Skeletal muscle cell (primary cell): ENCODE measurements around the gene PRKCH.

Experiments
- DNase-seq: peaks from one replicate; pipeline ENCODE4 v3.0.0-alpha.2; 2010; ENCODE audit warnings: low read depth
- H3K4me3 ChIP-seq: 2 replicates; pipeline ENCODE4 v1.5.1; 2011; ENCODE audit warnings: low read depth, mild to moderate bottlenecking, control low read depth, low read length, moderate library complexity

Gene PRKCH

DNA sequence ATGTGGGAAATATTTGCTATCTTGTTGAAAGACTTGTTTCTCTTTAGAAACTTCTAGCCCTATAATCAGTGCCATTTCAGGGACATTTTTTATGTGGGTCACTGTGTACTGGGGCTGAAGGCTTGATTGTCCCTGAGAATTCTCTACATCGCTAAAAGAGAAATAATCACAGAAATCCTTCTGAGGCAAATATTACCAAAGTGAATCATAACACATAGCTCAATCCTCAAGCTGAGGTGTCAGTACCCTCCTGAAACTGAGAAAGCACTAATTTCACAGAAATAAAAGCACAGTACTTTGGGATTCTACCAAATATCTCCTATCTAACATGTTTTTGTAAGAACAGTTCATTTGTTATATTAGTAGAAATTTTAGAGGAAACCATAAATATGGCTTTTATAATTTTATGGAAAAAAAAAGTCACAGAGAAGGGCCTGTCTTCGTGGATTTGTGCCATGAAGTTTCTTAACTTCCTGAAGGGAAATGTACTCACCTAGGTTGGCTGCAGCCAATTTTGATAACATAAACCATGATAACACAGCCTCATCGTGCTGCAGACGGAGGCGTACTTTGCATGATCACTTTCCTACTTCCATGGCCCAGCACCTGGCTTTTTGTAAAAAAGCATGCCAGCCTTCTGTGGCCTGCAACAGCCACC lies 210.2 kb downstream of the PRKCH start:
- H3K4me3 ChIP-seq = no peak overlapping the region
- DNase-seq = no peak

DNA sequence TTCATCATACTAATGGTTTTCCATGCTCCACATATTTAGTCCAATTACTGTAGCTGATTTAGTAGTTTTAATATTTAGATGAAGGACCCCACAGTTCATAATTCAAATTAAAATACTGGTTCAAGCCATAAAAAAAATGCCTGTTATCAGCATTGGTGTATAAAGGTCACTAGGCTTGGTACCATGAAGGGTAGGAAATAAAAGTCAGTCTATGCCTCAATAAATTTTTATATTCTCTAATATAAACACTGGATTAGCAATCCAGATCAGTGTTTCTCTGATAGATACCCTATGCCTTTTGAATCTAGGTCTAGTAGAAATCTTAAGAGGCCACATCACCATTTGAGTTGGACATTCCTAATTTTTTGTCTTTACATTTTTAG lies 210.7 kb downstream of the PRKCH start:
- DNase-seq = no peak
- no peak overlapping the region for H3K4me3 ChIP-seq

DNA sequence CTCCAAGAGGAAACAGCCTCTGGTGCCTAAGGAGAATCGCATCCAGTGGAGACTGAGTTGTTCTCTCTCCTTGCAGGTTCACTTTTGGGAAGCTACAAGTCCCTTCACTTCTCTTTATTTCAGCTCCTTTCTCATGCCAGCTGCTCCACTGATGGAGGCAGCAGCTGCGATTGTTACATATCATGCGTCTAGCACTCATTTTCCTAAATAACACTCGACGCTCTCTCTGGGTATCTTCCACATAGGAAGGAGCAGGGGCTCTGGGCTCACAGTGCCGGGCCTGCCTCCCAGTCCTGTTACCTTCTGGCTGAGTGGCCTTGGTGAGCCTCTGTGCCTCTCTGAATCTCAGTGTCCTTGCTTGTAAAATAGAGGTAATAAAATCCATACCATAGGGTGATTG lies 211.4 kb downstream of the PRKCH start:
- no peak for DNase-seq

DNA sequence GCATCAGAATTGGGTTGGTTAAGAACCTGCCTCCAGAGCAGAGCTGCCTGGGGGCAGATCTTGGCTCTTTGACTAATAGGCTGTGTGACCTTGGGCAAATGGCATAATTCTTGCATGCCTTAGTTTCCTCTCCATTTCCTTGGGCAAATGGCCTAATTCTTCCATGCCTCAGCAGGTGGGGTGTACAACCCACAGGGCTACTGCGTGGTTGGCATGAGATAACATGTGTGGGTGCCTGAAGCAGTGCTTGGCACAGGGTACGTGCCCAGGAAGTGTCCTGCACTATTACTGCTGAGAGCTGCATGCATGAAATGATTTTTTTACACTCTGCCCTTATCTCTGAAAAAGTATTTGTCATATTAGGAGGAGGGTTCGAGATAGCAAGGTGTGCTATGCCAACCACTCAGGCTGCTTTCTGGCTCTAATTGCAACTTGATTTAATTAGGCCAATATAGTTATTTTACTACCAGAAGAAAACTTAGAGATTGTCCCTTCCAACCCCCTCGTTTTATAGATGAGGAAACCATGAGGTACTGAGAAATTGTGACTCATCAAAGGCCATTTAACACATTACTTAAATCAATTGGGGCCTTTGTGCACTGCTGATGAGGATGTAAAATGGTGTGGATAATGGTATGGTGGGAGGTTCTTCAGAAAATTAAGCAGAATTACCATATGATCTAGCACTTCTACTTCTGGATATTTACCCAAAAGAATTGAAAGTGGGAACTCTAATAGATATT lies 212.3 kb downstream of the PRKCH start:
- no peak overlapping the region for H3K4me3 ChIP-seq
- DNase-seq = no peak

More for the DNA sequence above, 211.4 kb downstream of the PRKCH start:
- no peak overlapping the region for H3K4me3 ChIP-seq

DNA sequence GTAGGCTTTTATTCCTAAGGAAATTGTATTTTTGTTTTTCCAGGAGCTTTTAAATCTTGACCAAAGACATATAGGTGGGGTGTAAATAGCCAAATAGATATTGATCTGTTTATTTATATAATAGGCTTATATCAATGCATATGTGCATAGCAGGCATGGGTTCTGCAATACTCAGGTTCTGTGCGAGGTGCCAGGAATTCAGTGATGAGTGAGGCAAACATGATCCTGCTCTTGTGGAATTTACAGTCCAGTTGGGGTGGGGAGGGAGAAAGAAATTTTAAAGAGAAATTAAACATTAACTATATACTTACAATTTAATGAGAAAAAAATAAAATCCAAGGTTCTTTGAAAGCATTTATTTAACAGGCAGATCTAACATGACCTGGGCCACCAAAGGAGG lies 213.7 kb downstream of the PRKCH start:
- no peak for DNase-seq
- no peak overlapping the region for H3K4me3 ChIP-seq

DNA sequence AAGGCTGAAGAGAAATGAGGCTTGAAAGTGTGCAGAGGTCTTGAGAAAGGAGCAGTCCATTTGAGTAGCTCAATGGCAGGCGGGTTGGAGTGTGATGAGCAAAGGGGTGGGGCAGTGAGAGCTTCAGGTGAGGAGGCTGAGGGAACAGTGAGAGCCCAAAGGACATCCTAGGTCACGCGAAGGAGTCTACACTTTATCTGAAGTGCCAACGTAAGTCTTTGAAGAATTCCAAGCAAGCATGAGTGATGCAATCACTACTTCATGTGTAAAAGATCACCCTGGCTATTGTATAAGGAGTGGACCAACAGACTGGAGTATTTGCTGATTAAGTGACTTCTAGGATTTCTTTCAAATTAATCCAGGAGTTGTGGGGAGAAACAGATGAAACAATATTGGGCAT lies 214.1 kb downstream of the PRKCH start:
- no peak for DNase-seq
- no peak overlapping the region for H3K4me3 ChIP-seq

DNA sequence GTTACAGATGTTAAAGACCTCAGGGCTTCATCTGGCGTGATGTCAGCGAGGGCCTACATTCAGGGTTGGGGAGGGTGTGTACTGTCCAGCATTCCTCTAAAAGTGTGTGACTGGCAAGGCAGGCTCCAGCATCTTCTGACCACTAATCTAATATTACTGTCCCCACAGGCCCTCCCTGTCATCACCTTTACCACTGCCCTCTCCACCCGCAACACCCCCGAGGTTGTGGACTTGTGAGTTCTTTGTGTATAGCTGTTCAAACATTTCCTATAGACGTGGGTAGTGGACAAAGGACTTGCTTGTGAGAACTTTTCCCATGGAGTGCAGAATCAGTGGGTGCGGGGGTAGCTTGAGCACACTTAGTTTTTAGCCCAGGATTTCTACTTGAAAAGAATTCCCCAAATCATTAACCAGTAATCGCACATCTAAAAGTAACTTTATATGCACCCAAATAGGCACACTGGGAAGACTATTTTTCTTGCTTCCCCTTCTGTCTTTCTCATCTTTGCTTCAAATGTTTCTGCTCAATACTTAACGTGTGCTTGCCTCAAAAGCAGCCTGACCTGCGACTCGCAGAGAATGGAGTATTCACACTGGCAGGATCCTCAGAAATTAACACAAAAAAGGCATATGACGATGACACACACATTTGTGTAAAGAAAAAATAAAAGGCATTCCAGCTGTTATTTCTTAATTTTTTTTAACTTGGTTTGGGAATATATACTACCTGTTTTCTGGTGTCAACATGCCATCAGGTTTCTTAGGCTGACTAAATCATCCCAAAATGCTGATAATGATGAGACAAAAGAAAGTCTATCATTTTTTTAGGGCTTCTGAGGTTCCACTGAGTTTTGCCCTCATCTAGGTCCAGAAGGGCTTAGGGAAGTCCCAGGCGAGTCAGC lies 215.5 kb downstream of the PRKCH start:
- no peak overlapping the region for H3K4me3 ChIP-seq
- DNase-seq = no peak

DNA sequence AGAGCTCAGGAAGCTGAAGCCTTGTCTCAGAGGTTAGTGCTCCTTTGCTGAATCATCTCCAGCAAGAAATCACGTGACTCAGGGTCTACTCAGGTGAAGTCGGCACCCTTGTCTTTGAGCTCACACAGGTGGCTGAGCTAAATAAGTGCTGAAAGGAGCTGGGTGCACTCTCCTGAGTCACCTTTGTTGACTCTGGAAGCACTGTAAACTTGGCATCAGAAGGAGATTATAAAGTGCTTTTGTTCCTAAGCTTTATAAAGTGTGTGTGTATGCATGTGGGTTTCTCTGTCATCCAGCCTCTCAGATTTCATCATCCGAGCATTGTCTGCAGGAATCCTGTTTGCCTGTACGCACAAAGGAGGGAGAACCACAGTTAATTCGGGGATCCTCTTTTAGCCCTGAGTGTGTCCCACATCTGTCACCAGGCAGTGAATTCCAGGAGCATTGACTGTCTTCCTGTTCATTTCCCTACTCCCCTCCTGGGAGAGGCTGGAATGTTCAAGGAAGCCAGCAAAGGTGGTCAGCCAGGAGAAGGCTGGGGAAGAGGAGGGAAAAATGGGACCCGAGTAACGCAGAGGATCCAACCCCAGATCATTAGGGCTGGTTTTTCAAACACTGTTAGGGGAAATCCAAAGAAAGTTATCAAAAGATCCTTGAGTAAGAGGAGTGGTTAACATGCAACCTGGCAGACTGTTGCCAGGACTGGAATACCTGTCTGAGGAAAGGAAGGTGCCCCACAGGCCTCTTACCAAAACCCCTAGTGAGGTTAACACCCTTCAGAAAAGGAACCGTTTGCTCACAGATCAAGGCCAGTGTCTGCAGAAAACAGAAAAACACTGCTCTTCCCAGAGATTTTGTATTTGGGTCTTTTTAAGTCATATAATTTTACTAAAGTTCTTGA lies 216.4 kb downstream of the PRKCH start:
- H3K4me3 ChIP-seq = no peak overlapping the region
- peak; percentile 76 for DNase-seq

DNA sequence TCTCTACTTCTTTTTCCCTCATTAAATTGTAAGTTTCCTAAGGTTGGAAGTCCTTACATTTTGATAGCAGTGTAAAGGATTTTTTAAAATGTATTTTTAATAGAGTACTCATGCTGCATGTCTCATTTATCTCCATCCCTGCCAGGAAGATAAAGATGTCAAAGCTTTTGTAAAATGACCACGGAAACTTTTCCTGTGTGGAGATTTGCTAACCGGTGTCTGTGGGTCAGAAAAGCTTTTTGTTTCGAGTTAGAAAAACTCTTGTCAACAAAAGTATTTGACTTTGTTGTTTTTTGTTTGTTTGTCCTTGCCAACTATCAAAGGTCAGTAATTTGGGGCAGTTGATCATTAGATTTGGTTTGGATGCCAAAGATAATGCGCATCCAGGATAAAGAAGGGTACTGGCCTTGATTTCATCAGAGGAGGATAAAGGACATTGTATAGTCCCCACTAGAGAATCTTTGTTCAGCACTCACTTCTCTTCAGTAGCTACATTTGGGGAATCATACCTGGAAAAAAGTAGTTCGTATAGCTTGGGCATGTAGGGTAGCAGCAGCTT lies 217.2 kb downstream of the PRKCH start:
- no peak overlapping the region for H3K4me3 ChIP-seq
- no peak for DNase-seq

DNA sequence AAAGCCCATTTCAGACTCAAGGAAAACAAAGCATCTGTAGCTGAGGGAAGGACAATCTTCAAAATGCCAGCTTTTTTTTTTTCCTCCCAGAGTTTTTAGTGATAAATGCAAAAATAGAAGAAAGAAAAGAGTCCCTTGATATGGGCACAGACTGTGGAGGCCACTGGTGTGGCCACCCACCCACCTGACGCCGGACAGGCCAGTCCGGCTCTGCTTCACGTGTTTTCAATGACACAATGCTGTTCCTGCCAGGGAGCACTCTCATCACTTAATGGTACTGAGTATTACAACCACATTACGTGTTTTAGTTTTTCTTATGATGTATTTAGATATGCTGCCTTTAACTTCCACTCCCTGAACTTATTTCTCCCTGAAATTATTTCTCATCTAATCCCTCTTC lies 218.3 kb downstream of the PRKCH start:
- DNase-seq = no peak
- H3K4me3 ChIP-seq = no peak overlapping the region

DNA sequence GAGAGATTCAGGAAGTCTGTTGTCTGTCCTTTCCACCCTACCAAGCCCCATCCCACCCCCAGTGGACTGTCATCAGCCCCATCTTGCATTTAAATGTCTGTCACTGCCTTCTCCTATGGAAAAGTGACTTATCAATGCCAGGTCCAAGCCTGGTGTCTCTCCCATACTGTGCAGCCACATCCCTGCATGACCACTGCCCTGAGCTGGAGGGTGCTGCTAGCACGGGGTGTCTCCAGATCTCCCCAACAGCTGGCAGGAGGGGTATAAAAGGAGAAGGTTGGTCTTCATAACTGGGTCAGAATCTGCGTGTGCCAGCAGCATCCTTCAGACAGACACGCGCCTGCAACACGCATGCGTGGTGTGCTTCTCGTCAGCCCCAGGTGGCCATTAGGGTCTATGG lies 219.6 kb downstream of the PRKCH start:
- DNase-seq = no peak
- H3K4me3 ChIP-seq = no peak overlapping the region

DNA sequence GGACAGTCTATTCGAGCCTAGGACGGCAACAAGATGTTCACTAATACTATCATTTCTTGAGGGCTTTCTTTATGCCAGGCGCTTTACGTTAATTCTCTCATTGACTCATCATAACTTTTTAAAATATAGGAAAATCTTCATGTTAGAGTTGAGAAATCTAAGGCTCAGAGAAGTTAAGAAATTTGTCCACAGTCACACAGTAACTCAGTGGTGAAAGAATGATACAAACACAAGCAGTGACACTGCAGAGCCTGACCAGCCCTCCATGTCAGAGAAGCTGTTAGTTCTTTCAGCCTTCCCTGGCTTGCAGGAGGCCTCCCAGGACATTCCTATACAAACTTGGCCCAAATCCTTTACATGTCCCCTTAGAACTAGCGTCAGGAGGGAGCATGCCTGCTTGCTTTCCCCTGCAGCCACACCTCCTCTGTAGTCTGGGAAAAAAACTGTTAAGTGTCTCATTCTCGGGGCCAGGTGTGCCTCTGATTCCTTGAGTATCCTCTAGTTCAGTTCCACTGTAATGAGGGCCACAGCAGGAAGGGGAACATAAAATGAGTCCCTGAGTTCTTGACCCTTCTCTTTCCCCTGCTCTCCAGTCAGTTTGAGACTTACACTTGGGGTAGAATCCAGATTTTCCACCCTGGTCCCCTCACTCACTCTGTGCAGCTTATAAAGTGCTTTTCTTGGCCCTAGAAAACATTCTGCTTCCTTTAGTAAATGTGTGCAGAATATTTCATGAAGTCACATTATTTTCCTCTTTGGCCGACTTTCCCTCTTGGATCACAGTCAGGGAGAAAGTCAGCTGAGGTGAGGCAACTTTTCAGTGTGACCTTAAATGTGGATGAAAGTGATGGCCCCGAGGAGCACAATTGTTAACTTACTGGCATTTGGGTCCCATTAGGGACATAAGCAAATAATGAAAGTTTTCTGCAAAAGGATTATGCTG lies 221.7 kb downstream of the PRKCH start:
- DNase-seq = no peak
- H3K4me3 ChIP-seq = no peak overlapping the region

DNA sequence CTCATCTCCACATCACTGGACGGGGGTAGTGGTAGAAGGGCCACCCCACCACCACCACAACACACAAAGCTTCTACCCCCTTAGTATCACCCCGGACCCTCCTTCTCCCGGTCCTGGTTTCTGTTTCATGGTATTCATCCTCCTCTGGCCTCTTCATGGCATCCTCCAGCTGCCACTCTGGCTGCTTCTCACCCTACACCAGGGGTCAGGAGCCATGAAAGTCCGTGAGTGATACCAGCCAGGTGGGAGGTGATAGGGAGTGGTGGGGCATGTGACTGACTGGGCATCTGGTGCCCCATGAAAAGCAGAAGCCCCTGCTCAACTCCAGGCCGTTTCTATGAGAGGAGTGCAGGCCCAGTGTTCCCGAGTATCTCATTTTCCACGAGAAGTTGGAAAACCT lies 222.6 kb downstream of the PRKCH start:
- no peak for DNase-seq
- H3K4me3 ChIP-seq = no peak overlapping the region

DNA sequence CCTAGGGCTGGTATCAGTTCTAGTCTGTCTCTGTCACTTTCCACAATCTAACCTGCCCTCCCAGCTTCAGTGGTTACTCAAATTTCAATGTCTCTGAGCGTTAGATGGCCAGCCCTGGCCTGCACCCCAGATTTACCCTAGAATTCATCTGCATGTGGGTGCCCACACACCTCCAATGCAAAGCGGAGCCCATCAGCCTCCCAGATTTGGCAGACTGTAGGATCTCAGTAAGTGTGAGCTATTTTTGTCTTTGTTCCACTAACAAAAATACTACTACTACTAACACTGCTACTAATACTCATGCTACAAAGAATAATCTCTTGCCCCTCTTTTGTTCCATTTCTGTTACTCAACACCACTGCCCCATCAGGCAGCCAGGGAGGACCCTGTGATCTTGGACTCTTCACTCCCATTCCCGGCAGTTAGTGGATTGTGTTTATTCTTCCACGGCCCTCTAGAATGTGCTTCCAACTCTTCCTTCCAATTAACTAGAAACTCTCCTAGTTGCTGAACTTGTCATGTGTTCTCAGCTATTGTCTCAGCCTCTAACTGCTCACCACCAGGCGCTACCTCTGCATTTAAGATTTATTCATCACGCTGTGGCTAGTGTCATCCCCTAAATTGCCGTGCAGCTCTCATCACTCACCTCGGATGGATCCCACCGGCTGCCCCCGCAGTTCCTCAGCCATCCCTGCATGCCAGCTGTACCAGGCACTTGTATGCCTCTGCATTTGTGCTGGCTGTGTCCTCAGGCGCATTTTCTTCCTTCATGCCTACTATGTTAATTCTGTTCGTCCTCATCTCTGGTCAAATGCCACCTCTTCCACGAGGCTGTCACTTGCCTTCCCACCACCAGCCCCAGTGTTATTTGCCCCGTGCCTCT lies 223.3 kb downstream of the PRKCH start:
- no peak overlapping the region for H3K4me3 ChIP-seq
- DNase-seq = no peak

DNA sequence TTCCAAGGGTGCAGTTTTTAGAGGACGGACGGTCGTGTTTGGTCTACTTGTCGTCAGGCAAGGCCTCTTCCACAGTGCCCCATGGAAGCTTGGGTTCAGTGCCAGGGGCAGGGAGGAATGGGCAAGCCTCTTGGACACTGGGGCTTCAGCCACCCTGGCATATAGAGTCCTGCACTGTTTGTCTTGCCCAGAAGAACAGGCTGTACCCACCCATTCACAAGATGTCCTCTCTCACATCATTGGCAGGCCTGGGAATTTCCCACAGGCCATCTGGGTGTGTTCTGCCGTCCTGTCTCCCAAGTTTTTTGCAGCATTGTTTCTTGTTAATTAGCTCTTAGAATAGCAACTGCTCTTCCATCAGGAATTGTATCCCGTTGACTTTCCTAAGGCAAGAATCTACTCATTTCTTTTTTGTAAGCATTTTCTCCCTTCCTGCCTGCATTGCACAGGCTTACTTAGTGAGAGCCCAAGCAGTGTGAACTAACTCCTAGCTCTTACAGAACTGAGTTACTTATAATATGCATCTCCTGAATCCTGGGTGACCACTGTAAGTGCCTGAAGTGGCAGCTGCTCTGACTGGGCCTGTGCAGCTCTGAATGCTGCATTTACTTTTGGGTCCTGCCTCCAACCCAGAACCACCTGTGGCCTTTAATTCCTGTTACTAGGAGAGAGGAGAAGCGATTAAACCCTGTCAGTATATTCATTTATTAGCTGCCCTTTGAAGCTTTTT lies 224.5 kb downstream of the PRKCH start:
- no peak overlapping the region for H3K4me3 ChIP-seq
- DNase-seq = no peak

DNA sequence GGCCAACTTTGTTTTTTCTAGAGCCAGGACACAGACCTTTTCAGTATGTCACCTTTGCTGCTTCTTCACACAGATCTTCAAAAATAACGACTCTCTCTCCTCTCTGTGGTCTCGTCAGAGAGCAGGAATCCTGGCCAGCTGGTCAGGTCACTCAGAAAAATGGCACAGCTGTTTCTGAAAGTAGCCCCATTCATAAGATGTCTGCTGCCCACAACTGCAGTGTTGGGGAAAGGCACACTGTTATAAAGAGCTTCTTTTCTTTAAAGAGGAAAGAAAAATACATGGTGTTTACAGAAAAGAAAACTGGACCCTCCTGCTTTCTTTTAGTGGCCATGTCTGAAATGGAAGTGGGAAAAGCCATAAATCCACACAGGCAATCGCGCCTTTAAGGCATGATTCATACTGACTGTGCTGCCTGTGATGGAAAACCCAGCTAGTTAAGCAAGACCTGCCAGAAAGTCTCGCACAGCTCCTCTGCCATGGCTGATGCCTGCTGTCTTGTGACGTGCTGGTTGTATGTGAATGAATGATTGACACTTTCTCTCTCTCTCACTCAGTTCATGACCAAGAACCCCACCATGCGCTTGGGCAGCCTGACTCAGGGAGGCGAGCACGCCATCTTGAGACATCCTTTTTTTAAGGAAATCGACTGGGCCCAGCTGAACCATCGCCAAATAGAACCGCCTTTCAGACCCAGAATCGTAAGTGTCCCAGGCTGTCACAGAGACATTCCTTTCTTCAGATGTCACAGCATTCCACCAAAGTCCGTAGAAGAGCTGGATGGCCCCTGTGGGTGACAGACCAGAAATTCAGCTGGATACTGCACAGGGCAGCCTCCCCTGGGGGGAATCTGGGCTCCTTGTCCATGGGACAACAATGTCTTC lies 226.0 kb downstream of the PRKCH start:
- no peak overlapping the region for H3K4me3 ChIP-seq
- peak; percentile 90 for DNase-seq
